ENCODE results near the gene ACADL.

ACADL gene

GRCh38 chr2:210224941-210225672 lies at the start of gene ACADL:
TSS of gene ACADL (minus strand) at chr2:210225447. CDS start at chr2:210225263, 184 bp downstream.
- DNase-seq: no peak

- DNase-seq: no peak
These were observed 46.1 kb upstream of the ACADL start for GRCh38 chr2:210271300-210271699.

- no peak for DNase-seq
These were observed 43.9 kb upstream of the ACADL start for GRCh38 chr2:210269148-210269547.

GRCh38 chr2:210268281-210268680 lies 43.0 kb upstream of the ACADL start:
- no peak for DNase-seq

- DNase-seq: no peak
These were observed 42.5 kb upstream of the ACADL start for GRCh38 chr2:210267698-210268097.

GRCh38 chr2:210264282-210264681 lies 39.0 kb upstream of the ACADL start:
- no peak for DNase-seq

GRCh38 chr2:210263841-210264240 lies 38.6 kb upstream of the ACADL start:
- DNase-seq: no peak

- DNase-seq: no peak
These were observed 36.8 kb upstream of the ACADL start for GRCh38 chr2:210262036-210262435.

GRCh38 chr2:210259687-210260086 lies 34.4 kb upstream of the ACADL start:
- no peak for DNase-seq

- no peak for DNase-seq
These were observed 27.7 kb upstream of the ACADL start for GRCh38 chr2:210252699-210253606.

- no peak for DNase-seq
These were observed 25.4 kb upstream of the ACADL start for GRCh38 chr2:210250622-210251021.

- DNase-seq: no peak
These were observed 8.2 kb upstream of the ACADL start for GRCh38 chr2:210233487-210233886.

GRCh38 chr2:210230984-210231383 lies 5.7 kb upstream of the ACADL start:
- DNase-seq: no peak

- no peak for DNase-seq
These were observed 5.3 kb upstream of the ACADL start for GRCh38 chr2:210230518-210230917.

GRCh38 chr2:210228586-210228985 lies 3.3 kb upstream of the ACADL start:
- DNase-seq: no peak

- no peak for DNase-seq
These were observed 2.2 kb upstream of the ACADL start for GRCh38 chr2:210227290-210228088.

GRCh38 chr2:210226223-210226622 lies 976 bp upstream of the ACADL start:
- DNase-seq: no peak

GRCh38 chr2:210224591-210224940 lies 681 bp downstream of the ACADL start:
- no peak for DNase-seq

GRCh38 chr2:210215120-210215519 lies 10.1 kb downstream of the ACADL start:
- no peak for DNase-seq

- no peak for DNase-seq
These were observed 15.1 kb downstream of the ACADL start for GRCh38 chr2:210210185-210210584.

- DNase-seq: no peak
These were observed 17.3 kb downstream of the ACADL start for GRCh38 chr2:210207929-210208328.

- no peak for DNase-seq
These were observed 21.7 kb downstream of the ACADL start for GRCh38 chr2:210203558-210203957.

GRCh38 chr2:210203147-210203546 lies 22.1 kb downstream of the ACADL start:
- no peak for DNase-seq

Data from NCI-H1417 treated with DMSO at 0.1 percent for 48 hours (cell line).